ENCODE measurements around the gene HSPA9. TPM values are rescaled to one million over a fixed set of nuclear protein-coding genes. Genes with fewer than 3 reads are reported as not detected.
A peak's percentile ranks its signal among the peaks of the same experiment; 100 is the strongest.

Gene HSPA9
- total and polyA plus RNA-seq, 9 of the 15 experiments (the other 6 are each of a cell fraction or from before 2014, with no cell fraction given): 195 to 583 (median 514) TPM

- Histone ChIP-seq H3K9me1 (ENCODE audit: control insufficient read depth, insufficient read depth, low read length) (no peaks in the 10 kb centered on the region), H3K36me3 (ENCODE audit: control insufficient read depth, insufficient read depth, low read length) (peaks cover 56% of the 10 kb centered on the region), H3K9me3 (replicated peaks; ENCODE audit: control insufficient read depth, insufficient read depth, low read depth, low read length) (no peaks in the 10 kb centered on the region), H3K9ac (ENCODE audit: insufficient read depth in 1 of 2, low read depth in 2 of 2, low read length in 2 of 2) (no peak overlapping the region), H3K4me1 (replicated peaks in 1 of 2; ENCODE audit: control insufficient read depth in 2 of 2, insufficient read depth in 2 of 2, low read length in 2 of 2) (no peaks in the 10 kb centered on the region), H3K4me3 (no peak overlapping the region), H3K4me2 (ENCODE audit: insufficient read depth, low read length) (no peak overlapping the region), H4K20me1 (replicated peaks; ENCODE audit: control insufficient read depth, insufficient read depth, low read length) (peaks cover 16% of the 10 kb centered on the region; the same call in 1 of the 2 replicates), H3K79me2 (ENCODE audit: control insufficient read depth, insufficient read depth, low read length) (peaks cover 20% of the 10 kb centered on the region), H3K27me3 (ENCODE audit: control insufficient read depth in 2 of 2, insufficient read depth in 2 of 2, low read length in 2 of 2) (no peaks in the 10 kb centered on the region), H2AFZ (ENCODE audit: low read depth, low read length) (no peak overlapping the region), H3K27ac (ENCODE audit: extremely low read depth, low read depth, low read length) (no peak overlapping the region)
- no TSS peak for BruUV-seq (replicated peaks)
- in situ Hi-C loops (cut with MboI): no loop called here
- POLR2A ChIA-PET: interaction anchor here (0.6 to 7.8 kb wide), 10 partner anchors 9 to 469 kb away, joined by 3 to 73 read pairs (median 4); partner anchors contain the start of genes EGR1, ETF1, HSPA9 and REEP2
- CTCF ChIA-PET (ENCODE audit: low intra/inter-chr PET ratio): no interaction called here
- ATAC-seq (peak; percentile 13), FAIRE-seq (no peak), DNase-seq (ENCODE audit: extremely low read depth in 1 of 4, low spot score in 3 of 4) (no peak)
- intact Hi-C loops (cut with micrococcal nuclease): no loop called here
- WGBS (ENCODE audit: insufficient coverage, low coverage, missing lambda C conversion rate): 35% methylated on average over 4 of the region's 4 CpGs
- no peak for TF ChIP-seq REST (IDR thresholded peaks at IDR 0.05; ENCODE audit: borderline replicate concordance)
- no peak for TF ChIP-seq REST (CRISPR knock-in tag; IDR thresholded peaks at IDR 0.05; ENCODE audit: low read depth)
- TF ChIP-seq ZBTB49 (CRISPR knock-in tag; IDR thresholded peaks at IDR 0.05; ENCODE audit: borderline replicate concordance): no peak
- TF ChIP-seq ETS1 (conservative IDR thresholded peaks at IDR 0.05; ENCODE audit: control insufficient read depth, low read depth, low read length): no peak
- no peak for TF ChIP-seq CHD2 (IDR thresholded peaks at IDR 0.05; ENCODE audit: low read depth, low read length)
- TF ChIP-seq ZNF444 (CRISPR knock-in tag; IDR thresholded peaks at IDR 0.05): no peak
- no peak for TF ChIP-seq ID3 (CRISPR knock-in tag; IDR thresholded peaks at IDR 0.05)
- no peak for TF ChIP-seq ID3 (tag; IDR thresholded peaks at IDR 0.05)
- no peak for TF ChIP-seq ZNF12 (CRISPR knock-in tag; IDR thresholded peaks at IDR 0.05)
- no peak for TF ChIP-seq ZNF263 (CRISPR knock-in tag; IDR thresholded peaks at IDR 0.05; ENCODE audit: borderline replicate concordance)
- no peak for TF ChIP-seq ZNF212 (CRISPR knock-in tag; IDR thresholded peaks at IDR 0.05)
Observed at GRCh38 chr5:138552657-138553056, 22.5 kb downstream of the HSPA9 start.

Measured in K562 (cell line).